ENCODE measurements around the gene GSPT1. TPM values are rescaled to one million over a fixed set of nuclear protein-coding genes. Genes with fewer than 3 reads are reported as not detected.
"Not testable (repeated sequence)": the region's sequence is repeated elsewhere in the genome, so short reads cannot be mapped to it uniquely, and the experiment has no call there.

The GSPT1 gene
- polyA plus RNA-seq, 1 donor from 2014 or later = 31.3 TPM

GRCh38 chr16:11825520-11826165 lies 90.1 kb downstream of the GSPT1 start:
- H3K36me3 ChIP-seq (ENCODE audit: insufficient read depth, low read length); H3K79me2 ChIP-seq (replicated peaks; ENCODE audit: insufficient read depth, low read length); H4K20me1 ChIP-seq (ENCODE audit: insufficient read depth); H3K9me2 ChIP-seq (ENCODE audit: insufficient read depth, low read length); H3K9me3 ChIP-seq (ENCODE audit: low read length); H3F3A ChIP-seq (ENCODE audit: insufficient read depth, low read length, poor library complexity, severe bottlenecking); H3K9ac ChIP-seq (ENCODE audit: low read length); H3K4me2 ChIP-seq (ENCODE audit: low read length); H2AFZ ChIP-seq (ENCODE audit: low read depth, low read length); H3K27me3 ChIP-seq (ENCODE audit: insufficient read depth, low read depth, low read length); H3K27ac ChIP-seq (ENCODE audit: low read length); H3K4me3 ChIP-seq (ENCODE audit: low read length): not testable (repeated sequence)

- H3K4me3 ChIP-seq (ENCODE audit: low read length) = no peak overlapping the region
- no peaks in the 10 kb centered on the region for H3K36me3 ChIP-seq (ENCODE audit: insufficient read depth, low read length)
- no peaks in the 10 kb centered on the region for H3K27me3 ChIP-seq (ENCODE audit: insufficient read depth, low read depth, low read length)
- H3K9ac ChIP-seq (ENCODE audit: low read length) = no peak overlapping the region
- H3K9me2 ChIP-seq (ENCODE audit: insufficient read depth, low read length) = no peaks in the 10 kb centered on the region
- H3K79me2 ChIP-seq (replicated peaks; ENCODE audit: insufficient read depth, low read length) = no peaks in the 10 kb centered on the region
- no peak overlapping the region for H3K27ac ChIP-seq (ENCODE audit: low read length)
- no peak overlapping the region for H3K4me2 ChIP-seq (ENCODE audit: low read length)
- H3F3A ChIP-seq (ENCODE audit: insufficient read depth, low read length, poor library complexity, severe bottlenecking) = no peaks in the 10 kb centered on the region
- H2AFZ ChIP-seq (ENCODE audit: low read depth, low read length) = no peak overlapping the region
- no peaks in the 10 kb centered on the region for H4K20me1 ChIP-seq (ENCODE audit: insufficient read depth)
- TF ChIP-seq, protein P1, sequence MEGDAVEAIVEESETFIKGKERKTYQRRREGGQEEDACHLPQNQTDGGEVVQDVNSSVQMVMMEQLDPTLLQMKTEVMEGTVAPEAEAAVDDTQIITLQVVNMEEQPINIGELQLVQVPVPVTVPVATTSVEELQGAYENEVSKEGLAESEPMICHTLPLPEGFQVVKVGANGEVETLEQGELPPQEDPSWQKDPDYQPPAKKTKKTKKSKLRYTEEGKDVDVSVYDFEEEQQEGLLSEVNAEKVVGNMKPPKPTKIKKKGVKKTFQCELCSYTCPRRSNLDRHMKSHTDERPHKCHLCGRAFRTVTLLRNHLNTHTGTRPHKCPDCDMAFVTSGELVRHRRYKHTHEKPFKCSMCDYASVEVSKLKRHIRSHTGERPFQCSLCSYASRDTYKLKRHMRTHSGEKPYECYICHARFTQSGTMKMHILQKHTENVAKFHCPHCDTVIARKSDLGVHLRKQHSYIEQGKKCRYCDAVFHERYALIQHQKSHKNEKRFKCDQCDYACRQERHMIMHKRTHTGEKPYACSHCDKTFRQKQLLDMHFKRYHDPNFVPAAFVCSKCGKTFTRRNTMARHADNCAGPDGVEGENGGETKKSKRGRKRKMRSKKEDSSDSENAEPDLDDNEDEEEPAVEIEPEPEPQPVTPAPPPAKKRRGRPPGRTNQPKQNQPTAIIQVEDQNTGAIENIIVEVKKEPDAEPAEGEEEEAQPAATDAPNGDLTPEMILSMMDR (IDR thresholded peaks at IDR 0.05; ENCODE audit: poor library complexity, severe bottlenecking) = no peak
- TF ChIP-seq SMC3 (conservative IDR thresholded peaks at IDR 0.05; ENCODE audit: poor library complexity) (no peak), TAF1 (IDR thresholded peaks at IDR 0.05; ENCODE audit: low read depth) (no peak), EP300 (conservative IDR thresholded peaks at IDR 0.05; ENCODE audit: poor library complexity, severe bottlenecking) (no peak)
- no peaks in the 10 kb centered on the region for H3K9me3 ChIP-seq (ENCODE audit: low read length)
These were observed 91.4 kb downstream of the GSPT1 start for GRCh38 chr16:11824362-11824761.

DNA sequence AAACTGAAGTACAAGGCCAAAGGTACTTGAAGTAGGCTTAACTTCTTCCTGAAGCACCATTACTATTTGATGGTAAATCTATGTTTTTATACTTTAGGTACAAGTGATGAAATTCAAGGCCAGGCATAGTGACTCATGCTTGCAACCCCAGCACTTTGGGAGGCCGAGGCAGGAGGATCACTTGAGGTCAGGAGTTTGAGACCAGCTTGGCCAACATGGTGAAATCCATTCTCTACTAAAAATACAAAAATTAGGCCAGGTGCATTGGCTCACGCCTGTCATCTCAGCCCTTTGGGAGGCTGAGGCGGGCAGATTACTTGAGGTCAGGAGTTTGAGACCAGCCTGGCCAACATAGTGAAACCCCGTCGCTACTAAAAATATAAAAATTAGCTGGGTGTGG lies 92.1 kb downstream of the GSPT1 start:
- H3K4me2 ChIP-seq (ENCODE audit: low read length); H3K4me3 ChIP-seq (ENCODE audit: low read length); H3F3A ChIP-seq (ENCODE audit: insufficient read depth, low read length, poor library complexity, severe bottlenecking); H3K36me3 ChIP-seq (ENCODE audit: insufficient read depth, low read length); H3K9me3 ChIP-seq (ENCODE audit: low read length); H3K27ac ChIP-seq (ENCODE audit: low read length); H3K9ac ChIP-seq (ENCODE audit: low read length); H2AFZ ChIP-seq (ENCODE audit: low read depth, low read length); H4K20me1 ChIP-seq (ENCODE audit: insufficient read depth); H3K9me2 ChIP-seq (ENCODE audit: insufficient read depth, low read length); H3K27me3 ChIP-seq (ENCODE audit: insufficient read depth, low read depth, low read length); H3K79me2 ChIP-seq (replicated peaks; ENCODE audit: insufficient read depth, low read length): not testable (repeated sequence)

GRCh38 chr16:11819798-11820197 lies 96.0 kb downstream of the GSPT1 start:
- Histone ChIP-seq H3K79me2 (replicated peaks; ENCODE audit: insufficient read depth, low read length) (no peaks in the 10 kb centered on the region), H3K4me2 (ENCODE audit: low read length) (no peak overlapping the region), H3K9me3 (ENCODE audit: low read length) (no peaks in the 10 kb centered on the region), H4K20me1 (ENCODE audit: insufficient read depth) (no peaks in the 10 kb centered on the region), H3K27ac (ENCODE audit: low read length) (no peak overlapping the region), H2AFZ (ENCODE audit: low read depth, low read length) (no peak overlapping the region), H3K9me2 (ENCODE audit: insufficient read depth, low read length) (no peaks in the 10 kb centered on the region), H3K9ac (ENCODE audit: low read length) (no peak overlapping the region), H3F3A (ENCODE audit: insufficient read depth, low read length, poor library complexity, severe bottlenecking) (no peaks in the 10 kb centered on the region), H3K36me3 (ENCODE audit: insufficient read depth, low read length) (no peaks in the 10 kb centered on the region), H3K4me3 (ENCODE audit: low read length) (no peak overlapping the region), H3K27me3 (ENCODE audit: insufficient read depth, low read depth, low read length) (no peaks in the 10 kb centered on the region)
- TF ChIP-seq TAF1 (IDR thresholded peaks at IDR 0.05; ENCODE audit: low read depth) (no peak), REST (IDR thresholded peaks at IDR 0.05; ENCODE audit: borderline replicate concordance) (no peak), RAD21 (conservative IDR thresholded peaks at IDR 0.05) (no peak), POLR2AphosphoS5 (IDR thresholded peaks at IDR 0.05) (no peak), MXI1 (conservative IDR thresholded peaks at IDR 0.05; ENCODE audit: poor library complexity, severe bottlenecking) (no peak), EZH2 (IDR thresholded peaks at IDR 0.05; ENCODE audit: borderline replicate concordance, insufficient read depth, low read length, poor library complexity, severe bottlenecking) (no peak), EP300 (conservative IDR thresholded peaks at IDR 0.05; ENCODE audit: poor library complexity, severe bottlenecking) (no peak), SMC3 (conservative IDR thresholded peaks at IDR 0.05; ENCODE audit: poor library complexity) (no peak)
- TF ChIP-seq, protein P1 (IDR thresholded peaks at IDR 0.05; ENCODE audit: poor library complexity, severe bottlenecking) = no peak

Data from neural cell (in vitro differentiated cells).